ENCODE results near the gene WFDC1. TPM values are rescaled to one million over a fixed set of nuclear protein-coding genes. Genes with fewer than 3 reads are reported as not detected.

Gene WFDC1
- polyA plus RNA-seq, 1 experiment = 19.9 TPM

DNA sequence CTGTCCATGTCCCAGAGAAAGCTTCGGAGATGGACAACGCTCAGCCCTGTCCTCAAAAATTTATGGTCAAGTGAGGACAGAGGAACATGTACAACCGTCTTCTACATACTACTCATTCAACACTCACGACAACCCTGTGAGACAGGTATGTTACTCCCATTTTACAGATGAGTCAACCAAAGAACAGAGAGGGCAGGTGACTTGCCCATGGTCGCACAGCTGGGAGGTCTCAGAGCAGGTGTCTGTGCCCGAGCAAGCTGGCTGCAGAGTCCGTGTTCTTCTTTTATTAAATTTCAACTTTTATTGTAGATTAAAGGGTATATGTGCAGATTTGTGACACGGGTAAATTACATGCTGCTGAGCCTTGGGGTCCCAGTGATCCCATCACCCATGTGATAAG lies 5.8 kb upstream of the WFDC1 start:
- Histone ChIP-seq H3K27me3 (ENCODE audit: control insufficient read depth, insufficient read depth, low read length) (peaks cover 9% of the 10 kb centered on the region), H3K27ac (ENCODE audit: low read depth, low read length) (no peak overlapping the region), H3K9me3 (ENCODE audit: control insufficient read depth, insufficient read depth, low read length) (peaks cover 3% of the 10 kb centered on the region; the same call in 1 of the 2 replicates), H3K4me3 (ENCODE audit: low read depth, low read length) (no peak overlapping the region)
- POLR2A ChIA-PET = no interaction called here
- CTCF ChIA-PET = interaction anchor here (0.9 kb wide), 2 partner anchors 11 to 12 kb away, joined by 3 to 9 read pairs; no protein-coding TSS in a partner anchor
- DNase-seq (ENCODE audit: low read depth, low spot score) = no peak
- TF ChIP-seq, protein P1, sequence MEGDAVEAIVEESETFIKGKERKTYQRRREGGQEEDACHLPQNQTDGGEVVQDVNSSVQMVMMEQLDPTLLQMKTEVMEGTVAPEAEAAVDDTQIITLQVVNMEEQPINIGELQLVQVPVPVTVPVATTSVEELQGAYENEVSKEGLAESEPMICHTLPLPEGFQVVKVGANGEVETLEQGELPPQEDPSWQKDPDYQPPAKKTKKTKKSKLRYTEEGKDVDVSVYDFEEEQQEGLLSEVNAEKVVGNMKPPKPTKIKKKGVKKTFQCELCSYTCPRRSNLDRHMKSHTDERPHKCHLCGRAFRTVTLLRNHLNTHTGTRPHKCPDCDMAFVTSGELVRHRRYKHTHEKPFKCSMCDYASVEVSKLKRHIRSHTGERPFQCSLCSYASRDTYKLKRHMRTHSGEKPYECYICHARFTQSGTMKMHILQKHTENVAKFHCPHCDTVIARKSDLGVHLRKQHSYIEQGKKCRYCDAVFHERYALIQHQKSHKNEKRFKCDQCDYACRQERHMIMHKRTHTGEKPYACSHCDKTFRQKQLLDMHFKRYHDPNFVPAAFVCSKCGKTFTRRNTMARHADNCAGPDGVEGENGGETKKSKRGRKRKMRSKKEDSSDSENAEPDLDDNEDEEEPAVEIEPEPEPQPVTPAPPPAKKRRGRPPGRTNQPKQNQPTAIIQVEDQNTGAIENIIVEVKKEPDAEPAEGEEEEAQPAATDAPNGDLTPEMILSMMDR (IDR thresholded peaks at IDR 0.05; ENCODE audit: low read depth, low read length) = no peak

DNA sequence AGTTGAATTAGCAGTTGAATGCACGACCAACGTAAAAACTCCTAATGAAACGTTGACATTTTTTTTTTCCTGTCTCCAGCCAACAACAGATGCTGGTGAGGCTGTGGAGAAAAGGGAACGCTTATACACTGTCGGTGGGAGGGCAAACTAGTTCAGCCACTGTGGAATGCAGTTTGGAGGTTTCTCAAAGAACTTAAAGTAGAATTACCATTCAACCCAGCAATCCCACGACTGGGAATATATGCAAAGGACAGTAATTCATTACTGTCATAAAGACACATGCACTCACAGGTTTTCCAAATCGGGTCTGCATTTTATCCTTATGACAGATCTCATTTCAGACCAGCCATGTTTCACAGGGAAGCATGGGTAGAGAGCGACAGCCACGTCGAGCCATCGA lies 3.5 kb upstream of the WFDC1 start:
- ChIA-PET POLR2A (no interaction called here), CTCF (interaction anchor here (3.6 kb wide), 1 partner anchor 14 kb away, joined by 18 read pairs; no protein-coding TSS in a partner anchor)
- Histone ChIP-seq H3K27ac (ENCODE audit: low read depth, low read length) (no peak overlapping the region), H3K4me3 (ENCODE audit: low read depth, low read length) (no peak overlapping the region), H3K27me3 (ENCODE audit: control insufficient read depth, insufficient read depth, low read length) (peaks cover 14% of the 10 kb centered on the region), H3K9me3 (ENCODE audit: control insufficient read depth, insufficient read depth, low read length) (peaks cover 3% of the 10 kb centered on the region; the same call in 1 of the 2 replicates)
- TF ChIP-seq, protein P1 (IDR thresholded peaks at IDR 0.05; ENCODE audit: low read depth, low read length) = no peak
- no peak for DNase-seq (ENCODE audit: low read depth, low spot score)

DNA sequence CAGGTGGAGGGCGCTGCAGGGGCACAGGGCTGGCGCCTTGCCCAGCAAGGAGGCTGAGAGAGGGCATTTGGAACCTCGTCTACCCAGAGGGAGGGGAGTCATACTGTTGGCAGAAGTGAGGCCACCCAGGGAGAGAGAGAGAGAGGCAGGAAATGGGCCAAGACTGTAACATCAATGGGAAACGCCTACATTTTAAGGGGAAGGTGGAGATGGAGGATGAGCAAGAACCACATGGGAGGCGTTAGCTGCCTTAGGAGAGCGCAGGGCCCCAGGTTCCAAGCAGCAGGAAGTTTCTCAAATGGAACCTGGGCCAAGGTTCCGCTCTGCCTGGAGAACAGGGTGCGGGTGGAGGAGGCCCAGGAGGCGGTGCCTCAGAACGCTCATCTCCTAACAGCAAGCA lies 2.7 kb upstream of the WFDC1 start:
- CTCF ChIA-PET = interaction anchor here (3.6 kb wide), 1 partner anchor 15 kb away, joined by 18 read pairs; no protein-coding TSS in a partner anchor
- Histone ChIP-seq H3K27ac (ENCODE audit: low read depth, low read length) (no peak overlapping the region), H3K9me3 (ENCODE audit: control insufficient read depth, insufficient read depth, low read length) (peaks cover 3% of the 10 kb centered on the region; the same call in 1 of the 2 replicates), H3K4me3 (ENCODE audit: low read depth, low read length) (no peak overlapping the region), H3K27me3 (ENCODE audit: control insufficient read depth, insufficient read depth, low read length) (peaks cover 14% of the 10 kb centered on the region)
- no peak for DNase-seq (ENCODE audit: low read depth, low spot score)
- TF ChIP-seq, protein P1 (IDR thresholded peaks at IDR 0.05; ENCODE audit: low read depth, low read length) = no peak
- POLR2A ChIA-PET = no interaction called here

DNA sequence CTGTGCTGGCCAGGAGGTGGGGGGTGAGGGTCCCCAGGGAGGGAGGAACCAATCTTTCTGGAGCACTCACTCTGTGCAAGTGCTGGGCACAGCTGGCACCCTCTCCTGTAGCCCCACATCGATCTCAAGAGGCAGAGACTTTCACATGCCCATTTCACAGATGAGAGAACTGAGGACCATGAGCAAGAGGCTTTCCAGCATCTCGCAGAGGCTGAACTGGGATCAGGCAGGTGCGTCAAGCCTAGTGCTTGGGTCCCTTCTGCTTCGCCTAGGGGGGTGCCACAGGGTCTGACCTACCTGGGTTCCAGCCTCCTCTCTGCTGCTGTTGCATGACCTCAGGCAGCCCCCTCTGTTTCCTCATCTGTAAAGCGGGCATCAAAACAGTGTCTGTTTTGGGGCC lies 1.3 kb upstream of the WFDC1 start:
- no peak for DNase-seq (ENCODE audit: low read depth, low spot score)
- TF ChIP-seq, protein P1 (IDR thresholded peaks at IDR 0.05; ENCODE audit: low read depth, low read length) = no peak
- no peaks in the 10 kb centered on the region for H3K9me3 ChIP-seq (ENCODE audit: control insufficient read depth, insufficient read depth, low read length)
- no peak overlapping the region for H3K27ac ChIP-seq (ENCODE audit: low read depth, low read length)
- peaks cover 8% of the 10 kb centered on the region for H3K27me3 ChIP-seq (ENCODE audit: control insufficient read depth, insufficient read depth, low read length)
- CTCF ChIA-PET = no interaction called here
- H3K4me3 ChIP-seq (ENCODE audit: low read depth, low read length) = no peak overlapping the region
- POLR2A ChIA-PET = no interaction called here

DNA sequence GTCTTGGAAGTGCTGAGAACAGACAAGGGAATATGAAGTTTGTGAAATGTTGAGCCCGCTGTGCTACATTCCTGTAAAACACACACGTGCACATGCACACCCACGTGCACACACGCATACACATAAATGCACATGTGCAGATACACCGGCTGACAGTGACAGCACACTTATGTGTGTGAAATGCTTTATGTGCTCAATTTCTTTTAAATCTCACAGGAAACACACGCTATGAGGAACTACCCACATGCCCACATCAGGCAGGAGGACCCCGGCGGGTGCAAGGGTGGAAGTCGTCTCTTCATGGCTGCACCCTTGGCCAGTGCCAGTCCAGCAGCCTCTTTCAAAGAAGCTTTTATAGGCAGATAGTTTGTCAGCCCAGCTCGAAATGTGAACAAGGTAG lies 561 bp upstream of the WFDC1 start:
- TF ChIP-seq, protein P1 (IDR thresholded peaks at IDR 0.05; ENCODE audit: low read depth, low read length) = no peak
- ChIA-PET CTCF (no interaction called here), POLR2A (no interaction called here)
- H3K4me3 ChIP-seq (ENCODE audit: low read depth, low read length) = no peak overlapping the region
- peak overlapping the region; percentile 11 for H3K27ac ChIP-seq (ENCODE audit: low read depth, low read length)
- no peak for DNase-seq (ENCODE audit: low read depth, low spot score)
- peaks cover 10% of the 10 kb centered on the region for H3K27me3 ChIP-seq (ENCODE audit: control insufficient read depth, insufficient read depth, low read length)
- H3K9me3 ChIP-seq (ENCODE audit: control insufficient read depth, insufficient read depth, low read length) = no peaks in the 10 kb centered on the region

All from AG04450 (cell line).